MM.1S (cell line): ENCODE results near the gene NRXN3.

Experiments used
- CTCF ChIP-seq: fragments of 300-600 bp; sonication (generic); IDR thresholded peaks from 2 replicates; pipeline ENCODE4 v1.5.1; 2016; ENCODE audit warnings: antibody characterized with exemption, low read length, mixed read lengths
- EZH2 ChIP-seq: fragments of 300-600 bp; sonication (generic); optimal IDR thresholded peaks from 2 replicates; pipeline ENCODE3; 2017; ENCODE audit warnings: low read depth, mild to moderate bottlenecking, antibody characterized with exemption, low read length, mixed read lengths
- EZH2phosphoT487 ChIP-seq: fragments of 300-600 bp; sonication (generic); IDR thresholded peaks from 2 replicates; pipeline ENCODE4 v1.6.1; 2018; ENCODE audit warnings: antibody characterized with exemption, low read length

GRCh38 chr14:78245238-78245637, 75.1 kb downstream of the NRXN3 start:
- TF ChIP-seq CTCF (no peak), EZH2 (no peak), EZH2phosphoT487 (no peak)
